Astrocyte (in vitro differentiated cells and primary cell): ENCODE measurements around the gene RAB37. TPM values are rescaled to one million over a fixed set of nuclear protein-coding genes. Genes with fewer than 3 reads are reported as not detected.

Experiments used
- DNase-seq: peaks from one replicate; pipeline ENCODE4 v3.0.0-alpha.2; 2010; ENCODE audit warnings: low read depth
- FAIRE-seq: peaks from 2 replicates; lab custom pipeline; 2011; peaks lifted over from hg19 to GRCh38; lab: Jason Lieb, UNC
- H2AFZ ChIP-seq: 2 replicates; pipeline ENCODE4 v1.6.0; 2012; ENCODE audit warnings: low read depth, low read length, inconsistent platforms
- H3K27ac ChIP-seq: 2 replicates; pipeline ENCODE4 v1.5.1; 2011; ENCODE audit warnings: low read depth, low read length, inconsistent platforms
- H3K27me3 ChIP-seq: 2 replicates; pipeline ENCODE4 v1.6.0; 2011; ENCODE audit warnings: low read length, inconsistent platforms; ENCODE audit not compliant: insufficient read depth
- H3K36me3 ChIP-seq: 2 replicates; pipeline ENCODE4 v1.5.1; 2011; ENCODE audit warnings: low read length, inconsistent platforms; ENCODE audit not compliant: insufficient read depth
- H3K4me1 ChIP-seq: 2 replicates; pipeline ENCODE4 v1.5.1; 2011; ENCODE audit warnings: low read length, inconsistent platforms; ENCODE audit not compliant: insufficient read depth
- H3K4me2 ChIP-seq: 2 replicates; pipeline ENCODE4 v1.6.0; 2012; ENCODE audit warnings: low read length, inconsistent platforms
- H3K4me3 ChIP-seq: 2 replicates; pipeline ENCODE4 v1.5.1; 2011; ENCODE audit warnings: low read depth, mild to moderate bottlenecking, low read length, inconsistent platforms; ENCODE audit not compliant: insufficient read depth
- H3K79me2 ChIP-seq: 2 replicates; pipeline ENCODE4 v1.6.0; 2012; ENCODE audit warnings: mild to moderate bottlenecking, low read length, inconsistent platforms; ENCODE audit not compliant: insufficient read depth
- H3K9ac ChIP-seq: 2 replicates; pipeline ENCODE4 v1.6.0; 2012; ENCODE audit warnings: mild to moderate bottlenecking, low read length, inconsistent platforms
- H3K9me3 ChIP-seq: 2 replicates; pipeline ENCODE4 v1.5.1; 2012; ENCODE audit warnings: low read depth, mild to moderate bottlenecking, low read length, inconsistent platforms; ENCODE audit not compliant: insufficient read depth
- H4K20me1 ChIP-seq: 2 replicates; pipeline ENCODE4 v1.6.0; 2012; ENCODE audit warnings: low read length, inconsistent platforms; ENCODE audit not compliant: insufficient read depth
- H3K27ac Mint-ChIP-seq: one replicate; pipeline ENCODE4 v1.8.0; 2021; ENCODE audit warnings: mild to moderate bottlenecking, mixed read lengths; ENCODE audit not compliant: unreplicated experiment
- H3K27me3 Mint-ChIP-seq: one replicate; pipeline ENCODE4 v1.8.0; 2021; ENCODE audit warnings: low read depth, mixed read lengths; ENCODE audit not compliant: unreplicated experiment
- H3K36me3 Mint-ChIP-seq: one replicate; pipeline ENCODE4 v1.8.0; 2021; ENCODE audit warnings: low read depth, mixed read lengths; ENCODE audit not compliant: unreplicated experiment
- H3K4me1 Mint-ChIP-seq: one replicate; pipeline ENCODE4 v1.8.0; 2021; ENCODE audit warnings: low read depth, mixed read lengths; ENCODE audit not compliant: unreplicated experiment
- H3K4me3 Mint-ChIP-seq: one replicate; pipeline ENCODE4 v1.8.0; 2021; ENCODE audit warnings: mild to moderate bottlenecking, moderate library complexity, mixed read lengths; ENCODE audit not compliant: unreplicated experiment
- H3K9me3 Mint-ChIP-seq: one replicate; pipeline ENCODE4 v1.8.0; 2021; ENCODE audit warnings: mild to moderate bottlenecking, mixed read lengths; ENCODE audit not compliant: unreplicated experiment
- EZH2 ChIP-seq: IDR thresholded peaks from 2 replicates; pipeline ENCODE4 v1.6.1; 2012; ENCODE audit warnings: mild to moderate bottlenecking, low read length, inconsistent platforms; ENCODE audit not compliant: insufficient read depth
- total RNA-seq: library from RNA; stranded (reverse); gene quantifications from 2 replicates; pipeline ENCODE4 v1.2.1, GENCODE V29; 2021
- TF ChIP-seq, protein P1 (sequence below): IDR thresholded peaks from 2 replicates; pipeline ENCODE4 v1.5.1; 2011; ENCODE audit warnings: low read depth, mild to moderate bottlenecking, inconsistent platforms, low read length, moderate library complexity; ENCODE audit not compliant: insufficient read depth

RAB37 gene
- total RNA-seq, 1 donor from 2014 or later, result 0.77 TPM

DNA sequence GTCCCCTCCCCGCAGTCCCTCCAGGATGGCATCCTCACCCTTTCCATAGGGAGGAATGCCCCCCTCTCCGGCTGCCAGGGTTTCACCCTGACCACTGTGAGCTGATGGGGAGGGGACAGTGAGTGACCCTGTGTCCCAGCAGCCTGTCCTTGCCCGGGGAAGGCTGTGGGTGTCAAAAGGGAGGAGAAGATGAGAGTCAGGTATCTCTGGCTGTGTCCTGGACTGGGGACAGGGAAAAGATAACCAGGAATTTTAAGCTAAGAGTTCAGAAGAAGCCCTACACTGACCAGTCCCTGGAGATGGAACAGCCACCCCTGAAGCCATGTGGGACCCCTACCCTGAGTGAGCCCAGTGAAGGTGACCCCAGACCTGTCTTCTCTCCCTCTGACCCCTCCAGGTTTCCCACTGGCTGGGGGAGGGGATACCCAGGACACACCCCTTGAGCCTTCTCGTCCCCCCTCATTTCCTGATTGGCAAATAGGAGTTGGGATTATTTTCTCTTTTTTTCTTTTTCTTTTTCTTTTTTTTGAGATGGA, 27.8 kb downstream of the RAB37 start:
- Histone ChIP-seq H3K4me1 (peaks cover 14% of the 10 kb centered on the region), H4K20me1 (peaks cover 14% of the 10 kb centered on the region), H3K9me3 (no peaks in the 10 kb centered on the region), H3K4me2 (no peak overlapping the region), H3K79me2 (no peaks in the 10 kb centered on the region), H3K27me3 (no peaks in the 10 kb centered on the region), H3K36me3 (no peaks in the 10 kb centered on the region), H2AFZ (no peak overlapping the region), H3K9ac (no peak overlapping the region), H3K4me3 (no peak overlapping the region), H3K27ac (no peak overlapping the region)
- FAIRE-seq (no peak), DNase-seq (no peak)
- TF ChIP-seq EZH2, result no peak
- TF ChIP-seq, protein P1, sequence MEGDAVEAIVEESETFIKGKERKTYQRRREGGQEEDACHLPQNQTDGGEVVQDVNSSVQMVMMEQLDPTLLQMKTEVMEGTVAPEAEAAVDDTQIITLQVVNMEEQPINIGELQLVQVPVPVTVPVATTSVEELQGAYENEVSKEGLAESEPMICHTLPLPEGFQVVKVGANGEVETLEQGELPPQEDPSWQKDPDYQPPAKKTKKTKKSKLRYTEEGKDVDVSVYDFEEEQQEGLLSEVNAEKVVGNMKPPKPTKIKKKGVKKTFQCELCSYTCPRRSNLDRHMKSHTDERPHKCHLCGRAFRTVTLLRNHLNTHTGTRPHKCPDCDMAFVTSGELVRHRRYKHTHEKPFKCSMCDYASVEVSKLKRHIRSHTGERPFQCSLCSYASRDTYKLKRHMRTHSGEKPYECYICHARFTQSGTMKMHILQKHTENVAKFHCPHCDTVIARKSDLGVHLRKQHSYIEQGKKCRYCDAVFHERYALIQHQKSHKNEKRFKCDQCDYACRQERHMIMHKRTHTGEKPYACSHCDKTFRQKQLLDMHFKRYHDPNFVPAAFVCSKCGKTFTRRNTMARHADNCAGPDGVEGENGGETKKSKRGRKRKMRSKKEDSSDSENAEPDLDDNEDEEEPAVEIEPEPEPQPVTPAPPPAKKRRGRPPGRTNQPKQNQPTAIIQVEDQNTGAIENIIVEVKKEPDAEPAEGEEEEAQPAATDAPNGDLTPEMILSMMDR, result no peak
- Mint-ChIP-seq H3K9me3 (no peaks in the 10 kb centered on the region), H3K4me3 (no peak overlapping the region), H3K27ac (no peak overlapping the region), H3K27me3 (no peaks in the 10 kb centered on the region), H3K36me3 (peaks cover 2% of the 10 kb centered on the region), H3K4me1 (peaks cover 19% of the 10 kb centered on the region)

DNA sequence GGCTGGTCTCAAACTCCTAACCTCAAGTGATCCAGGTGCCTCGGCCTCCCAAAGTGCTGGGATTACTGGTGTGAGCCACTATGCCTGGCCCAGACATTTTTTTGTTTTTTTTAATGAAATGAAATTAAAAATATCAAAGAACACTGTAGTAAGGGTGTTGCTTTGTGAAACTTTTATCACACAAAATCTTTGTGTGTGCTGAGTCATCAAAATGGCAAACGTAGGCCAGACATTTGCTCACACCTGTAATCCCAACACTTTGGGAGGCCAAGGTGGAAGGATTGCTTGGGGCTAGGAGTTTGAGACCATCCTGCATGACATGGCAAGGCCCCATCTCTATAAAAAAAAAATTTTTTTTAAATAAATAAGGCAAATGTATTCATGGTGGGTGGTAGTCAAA, 29.4 kb downstream of the RAB37 start:
- Mint-ChIP-seq H3K4me3 (no peak overlapping the region), H3K36me3 (peaks cover 7% of the 10 kb centered on the region)

DNA sequence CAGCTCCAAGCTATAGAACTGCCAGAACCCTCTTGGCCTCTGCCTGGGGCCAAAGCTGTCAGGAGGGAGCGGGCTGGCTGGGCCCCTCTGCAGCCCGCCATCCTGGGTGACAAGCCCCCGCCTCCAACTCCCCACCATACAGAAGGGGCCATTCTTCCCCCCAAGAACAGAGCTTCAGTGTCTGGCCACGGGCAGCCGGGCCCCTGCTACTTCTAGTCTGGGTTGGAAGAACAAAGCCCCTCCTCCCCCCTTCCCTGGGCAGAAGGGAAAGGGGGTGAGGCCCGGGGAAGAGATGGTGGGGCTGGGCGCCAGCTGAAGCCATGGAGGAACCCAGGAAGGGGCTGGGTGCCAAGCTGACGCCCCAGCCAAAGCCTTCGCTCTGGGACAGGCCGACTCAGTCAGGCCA, 30.1 kb downstream of the RAB37 start:
- no peaks in the 10 kb centered on the region for H3K27me3 Mint-ChIP-seq
- Histone ChIP-seq H2AFZ (no peak overlapping the region), H4K20me1 (peaks cover 29% of the 10 kb centered on the region), H3K27ac (no peak overlapping the region), H3K27me3 (no peaks in the 10 kb centered on the region), H3K79me2 (no peaks in the 10 kb centered on the region), H3K9me3 (no peaks in the 10 kb centered on the region), H3K9ac (no peak overlapping the region), H3K4me1 (peaks cover 8% of the 10 kb centered on the region), H3K36me3 (peaks cover 12% of the 10 kb centered on the region), H3K4me3 (no peak overlapping the region), H3K4me2 (no peak overlapping the region)
- DNase-seq (no peak), FAIRE-seq (no peak)
- H3K27ac Mint-ChIP-seq, result no peak overlapping the region
- TF ChIP-seq, protein P1, result no peak
- no peak overlapping the region for H3K4me3 Mint-ChIP-seq
- peaks cover 9% of the 10 kb centered on the region for H3K4me1 Mint-ChIP-seq
- H3K36me3 Mint-ChIP-seq, result peaks cover 8% of the 10 kb centered on the region
- H3K9me3 Mint-ChIP-seq, result no peaks in the 10 kb centered on the region

More for the DNA sequence above, 29.4 kb downstream of the RAB37 start:
- H3K4me1 ChIP-seq, result peaks cover 8% of the 10 kb centered on the region
- Mint-ChIP-seq H3K4me1 (peaks cover 9% of the 10 kb centered on the region), H3K27me3 (no peaks in the 10 kb centered on the region), H3K9me3 (no peaks in the 10 kb centered on the region), H3K27ac (no peak overlapping the region)
- TF ChIP-seq, protein P1, result no peak
- no peak for TF ChIP-seq EZH2
- DNase-seq, result no peak
- no peaks in the 10 kb centered on the region for H3K9me3 ChIP-seq
- no peak for FAIRE-seq
- no peak overlapping the region for H3K27ac ChIP-seq
- H3K4me2 ChIP-seq, result no peak overlapping the region
- no peak overlapping the region for H3K9ac ChIP-seq
- H3K79me2 ChIP-seq, result no peaks in the 10 kb centered on the region
- H4K20me1 ChIP-seq, result peaks cover 22% of the 10 kb centered on the region
- H2AFZ ChIP-seq, result no peak overlapping the region
- peaks cover 6% of the 10 kb centered on the region for H3K36me3 ChIP-seq
- no peaks in the 10 kb centered on the region for H3K27me3 ChIP-seq
- H3K4me3 ChIP-seq, result no peak overlapping the region
